H9 (cell line): ENCODE data around the gene ABCD1. TPM values are rescaled to one million over a fixed set of nuclear protein-coding genes. Genes with fewer than 3 reads are reported as not detected.

Experiments used
- DNase-seq: peaks from one replicate; pipeline ENCODE4 v3.0.0-alpha.2; 2017
- H2AFZ ChIP-seq: one replicate; pipeline ENCODE4 v1.6.1; 2013; ENCODE audit warnings: mild to moderate bottlenecking, low read length, control low read depth, moderate library complexity
- H2AK5ac ChIP-seq: 2 replicates; pipeline ENCODE4 v1.6.1; 2013; ENCODE audit warnings: low read length, control low read depth, mixed read lengths; ENCODE audit not compliant: insufficient read length
- H2BK120ac ChIP-seq: one replicate; pipeline ENCODE4 v1.6.1; 2013; ENCODE audit warnings: low read depth, mild to moderate bottlenecking, low read length, control low read depth, inconsistent platforms; ENCODE audit not compliant: poor library complexity, severe bottlenecking
- H2BK12ac ChIP-seq: 2 replicates; pipeline ENCODE4 v1.6.1; 2013; ENCODE audit warnings: low read length, control low read depth, mixed read lengths, low read depth; ENCODE audit not compliant: insufficient read length
- H2BK15ac ChIP-seq: 2 replicates; pipeline ENCODE4 v1.6.1; 2013; ENCODE audit warnings: low read depth, low read length, control low read depth
- H2BK20ac ChIP-seq: one replicate; pipeline ENCODE4 v1.6.1; 2013; ENCODE audit warnings: low read depth, mild to moderate bottlenecking, low read length, control low read depth, inconsistent platforms; ENCODE audit not compliant: poor library complexity, severe bottlenecking
- H2BK5ac ChIP-seq: 2 replicates; pipeline ENCODE4 v1.6.1; 2013; ENCODE audit warnings: low read length, control low read depth, mixed read lengths; ENCODE audit not compliant: insufficient read length
- H3K14ac ChIP-seq: 2 replicates; pipeline ENCODE4 v1.6.1; 2013; ENCODE audit warnings: low read length, control low read depth; ENCODE audit not compliant: insufficient read depth
- H3K18ac ChIP-seq: 2 replicates; pipeline ENCODE4 v1.6.1; 2013; ENCODE audit warnings: low read depth, mild to moderate bottlenecking, mixed read lengths, low read length, control low read depth; ENCODE audit not compliant: insufficient read length
- H3K23ac ChIP-seq: 2 replicates; pipeline ENCODE4 v1.6.1; 2013; ENCODE audit warnings: low read length, control low read depth, mixed read lengths, low read depth; ENCODE audit not compliant: insufficient read length
- H3K23me2 ChIP-seq: 2 replicates; pipeline ENCODE4 v1.6.1; 2013; ENCODE audit warnings: low read depth, mild to moderate bottlenecking, mixed read lengths, low read length, control low read depth; ENCODE audit not compliant: insufficient read length, poor library complexity, severe bottlenecking
- H3K27ac ChIP-seq: 2 replicates; pipeline ENCODE4 v1.5.1; 2013; ENCODE audit warnings: low read length, control low read depth, mixed read lengths, low read depth; ENCODE audit not compliant: insufficient read length
- H3K27me3 ChIP-seq: 2 replicates; pipeline ENCODE4 v1.6.1; 2013; ENCODE audit warnings: low read length, control low read depth, inconsistent platforms; ENCODE audit not compliant: insufficient read depth
- H3K4ac ChIP-seq: 2 replicates; pipeline ENCODE4 v1.6.1; 2013; ENCODE audit warnings: low read depth, mild to moderate bottlenecking, control low read depth, inconsistent platforms, low read length, moderate library complexity
- H3K4me1 ChIP-seq: 2 replicates; pipeline ENCODE4 v1.6.1; 2013; ENCODE audit warnings: low read length, control low read depth, inconsistent platforms; ENCODE audit not compliant: insufficient read depth
- H3K4me2 ChIP-seq: 2 replicates; pipeline ENCODE4 v1.6.1; 2013; ENCODE audit warnings: low read length, control low read depth, mixed read lengths; ENCODE audit not compliant: insufficient read length, insufficient read depth
- H3K56ac ChIP-seq: 2 replicates; pipeline ENCODE4 v1.6.1; 2013; ENCODE audit warnings: low read depth, mild to moderate bottlenecking, mixed read lengths, low read length, control low read depth; ENCODE audit not compliant: insufficient read length
- H3K79me1 ChIP-seq: 2 replicates; pipeline ENCODE4 v1.6.1; 2013; ENCODE audit warnings: low read depth, mild to moderate bottlenecking, moderate library complexity, low read length, control low read depth, inconsistent platforms; ENCODE audit not compliant: insufficient read depth, poor library complexity, severe bottlenecking
- H3K79me2 ChIP-seq: 2 replicates; pipeline ENCODE4 v1.6.1; 2013; ENCODE audit warnings: low read length, control low read depth, inconsistent platforms; ENCODE audit not compliant: insufficient read depth
- H3K9ac ChIP-seq: 2 replicates; pipeline ENCODE4 v1.6.1; 2013; ENCODE audit warnings: low read length, control low read depth, mixed read lengths; ENCODE audit not compliant: insufficient read length; ENCODE audit errors: extremely low read depth
- H3K9me3 ChIP-seq: one replicate; pipeline ENCODE4 v1.6.1; 2013; ENCODE audit warnings: low read depth, low read length, inconsistent platforms; ENCODE audit not compliant: control insufficient read depth
- H3T11ph ChIP-seq: one replicate; pipeline ENCODE4 v1.6.1; 2013; ENCODE audit warnings: mild to moderate bottlenecking, low read length, control low read depth, inconsistent platforms
- H4K20me1 ChIP-seq: one replicate; pipeline ENCODE4 v1.6.1; 2013; ENCODE audit not compliant: control insufficient read depth, insufficient read length, insufficient read depth
- H4K5ac ChIP-seq: 2 replicates; pipeline ENCODE4 v1.6.1; 2013; ENCODE audit warnings: low read depth, mild to moderate bottlenecking, mixed read lengths, low read length, control low read depth; ENCODE audit not compliant: insufficient read length
- H4K8ac ChIP-seq: replicated peaks from 2 replicates; pipeline ENCODE4 v1.6.1; 2013; ENCODE audit warnings: low read length, control low read depth, mixed read lengths, low read depth; ENCODE audit not compliant: insufficient read length
- H4K91ac ChIP-seq: 2 replicates; pipeline ENCODE4 v1.6.1; 2013; ENCODE audit warnings: low read depth, mild to moderate bottlenecking, moderate library complexity, mixed read lengths, low read length, control low read depth; ENCODE audit not compliant: insufficient read length
- H3K27ac Mint-ChIP-seq, 3 experiments: 2 replicates in 2 of 3; 3 replicates in 1 of 3; pipeline ENCODE4 v1.8.0; 2020 to 2021; ENCODE audit warnings: mixed read lengths in 3 of 3, mild to moderate bottlenecking in 1 of 3, moderate library complexity in 1 of 3
- H3K27me3 Mint-ChIP-seq: 2 replicates; pipeline ENCODE4 v1.8.0; 2021; ENCODE audit warnings: low read depth, mild to moderate bottlenecking, moderate library complexity, mixed read lengths
- H3K36me3 Mint-ChIP-seq, 3 experiments: 2 replicates in 2 of 3; 3 replicates in 1 of 3; pipeline ENCODE4 v1.8.0; 2020 to 2021; ENCODE audit warnings: low read depth in 3 of 3, mixed read lengths in 3 of 3; ENCODE audit not compliant: insufficient read depth in 1 of 3
- H3K4me1 Mint-ChIP-seq, 2 experiments: 2 replicates each; pipeline ENCODE4 v1.8.0; 2020; ENCODE audit warnings: mixed read lengths in 2 of 2
- H3K4me3 Mint-ChIP-seq, 2 experiments: 2 replicates in 1 of 2; 3 replicates in 1 of 2; pipeline ENCODE4 v1.8.0; 2020 to 2021; ENCODE audit warnings: mild to moderate bottlenecking in 2 of 2, mixed read lengths in 2 of 2, moderate library complexity in 1 of 2
- H3K9me3 Mint-ChIP-seq, 2 experiments: 2 replicates in 1 of 2; 3 replicates in 1 of 2; pipeline ENCODE4 v1.8.0; 2020; ENCODE audit warnings: mild to moderate bottlenecking in 2 of 2, mixed read lengths in 2 of 2, moderate library complexity in 1 of 2
- WGBS: extraction: QIAGEN DNeasy Blood & Tissue Kit; methylation state at CpG from one replicate; pipeline ENCODE4 v1.1.7; 2013; ENCODE audit warnings: missing lambda C conversion rate, low lambda C conversion rate, mixed read lengths; ENCODE audit not compliant: insufficient read length; ENCODE audit errors: extremely low coverage; 5-methylcytosine and 5-hydroxymethylcytosine counted together
- total RNA-seq: library from RNA; stranded (reverse); gene quantifications from 2 replicates; pipeline ENCODE4 v1.2.1, GENCODE V29; 2021
- TF ChIP-seq, protein P1 (sequence below): fragments of 200-600 bp; sonication (generic); conservative IDR thresholded peaks from 3 replicates; pipeline ENCODE4 v1.8.0; 2021; ENCODE audit warnings: antibody characterized with exemption, mild to moderate bottlenecking

Gene ABCD1
- total RNA-seq, 1 experiment from 2014 or later, result 11.1 TPM

DNA sequence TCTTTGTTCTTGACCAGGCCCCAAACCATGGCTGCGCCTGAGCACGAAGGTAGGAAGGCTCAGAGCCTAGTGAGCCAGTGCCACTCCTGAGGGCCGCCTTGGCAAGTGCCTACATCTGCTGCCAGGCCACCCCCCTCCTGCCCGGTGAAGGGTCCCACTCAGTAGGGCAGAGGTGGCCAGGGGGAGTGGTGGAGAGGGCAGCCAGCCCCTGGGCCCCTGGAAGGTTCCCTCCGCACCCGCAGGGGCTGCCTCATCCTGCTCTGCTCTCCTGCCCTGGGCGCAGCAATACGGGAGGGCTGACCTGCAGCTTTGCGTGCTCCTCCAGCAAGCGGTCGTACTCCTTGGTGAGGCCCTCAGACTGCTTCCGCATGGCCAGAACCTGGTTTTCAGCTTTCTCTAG is 22.9 kb upstream of the ABCD1 start:
- DNase-seq, result no peak
- H2BK5ac ChIP-seq, result no peak overlapping the region
- H4K20me1 ChIP-seq, result no peaks in the 10 kb centered on the region
- no peak overlapping the region for H3K4me2 ChIP-seq
- no peak overlapping the region for H3K4me3 Mint-ChIP-seq
- no peak overlapping the region for H3K18ac ChIP-seq
- H3K4me1 ChIP-seq, result no peaks in the 10 kb centered on the region
- H3K27ac ChIP-seq, result no peak overlapping the region
- H2BK120ac ChIP-seq, result no peak overlapping the region
- no peak overlapping the region for H3T11ph ChIP-seq
- H4K91ac ChIP-seq, result no peak overlapping the region
- no peaks in the 10 kb centered on the region for H3K9me3 ChIP-seq
- no peak overlapping the region for H3K14ac ChIP-seq
- no peak overlapping the region for H2AFZ ChIP-seq
- no peak overlapping the region for H4K8ac ChIP-seq
- no peak overlapping the region for H3K56ac ChIP-seq
- H4K5ac ChIP-seq, result no peak overlapping the region
- H3K4ac ChIP-seq, result no peak overlapping the region
- WGBS, result no CpG with 5 or more reads among the region's 12 CpGs
- peaks cover 1% of the 10 kb centered on the region for H3K27me3 Mint-ChIP-seq
- H3K27ac Mint-ChIP-seq, result no peak overlapping the region
- no peaks in the 10 kb centered on the region for H3K79me1 ChIP-seq
- no peak overlapping the region for H2BK12ac ChIP-seq
- H2BK15ac ChIP-seq, result no peak overlapping the region
- peaks cover 26 to 59% (median 46%) of the 10 kb centered on the region in 3 experiments for H3K36me3 Mint-ChIP-seq
- no peaks in the 10 kb centered on the region for H3K27me3 ChIP-seq
- H3K79me2 ChIP-seq, result no peaks in the 10 kb centered on the region
- H3K23ac ChIP-seq, result no peak overlapping the region
- H3K9ac ChIP-seq, result no peak overlapping the region
- H3K23me2 ChIP-seq, result no peaks in the 10 kb centered on the region
- no peak overlapping the region for H2BK20ac ChIP-seq
- H3K4me1 Mint-ChIP-seq, result no peaks in the 10 kb centered on the region; a peak in 1 of 4 replicates
- no peak overlapping the region for H2AK5ac ChIP-seq
- peaks cover 64 to 80% of the 10 kb centered on the region in 2 experiments for H3K9me3 Mint-ChIP-seq
- TF ChIP-seq, protein P1, sequence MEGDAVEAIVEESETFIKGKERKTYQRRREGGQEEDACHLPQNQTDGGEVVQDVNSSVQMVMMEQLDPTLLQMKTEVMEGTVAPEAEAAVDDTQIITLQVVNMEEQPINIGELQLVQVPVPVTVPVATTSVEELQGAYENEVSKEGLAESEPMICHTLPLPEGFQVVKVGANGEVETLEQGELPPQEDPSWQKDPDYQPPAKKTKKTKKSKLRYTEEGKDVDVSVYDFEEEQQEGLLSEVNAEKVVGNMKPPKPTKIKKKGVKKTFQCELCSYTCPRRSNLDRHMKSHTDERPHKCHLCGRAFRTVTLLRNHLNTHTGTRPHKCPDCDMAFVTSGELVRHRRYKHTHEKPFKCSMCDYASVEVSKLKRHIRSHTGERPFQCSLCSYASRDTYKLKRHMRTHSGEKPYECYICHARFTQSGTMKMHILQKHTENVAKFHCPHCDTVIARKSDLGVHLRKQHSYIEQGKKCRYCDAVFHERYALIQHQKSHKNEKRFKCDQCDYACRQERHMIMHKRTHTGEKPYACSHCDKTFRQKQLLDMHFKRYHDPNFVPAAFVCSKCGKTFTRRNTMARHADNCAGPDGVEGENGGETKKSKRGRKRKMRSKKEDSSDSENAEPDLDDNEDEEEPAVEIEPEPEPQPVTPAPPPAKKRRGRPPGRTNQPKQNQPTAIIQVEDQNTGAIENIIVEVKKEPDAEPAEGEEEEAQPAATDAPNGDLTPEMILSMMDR, result no peak
